GM23338 (cell line): ENCODE results near the gene EVL. TPM values are rescaled to one million over a fixed set of nuclear protein-coding genes. Genes with fewer than 3 reads are reported as not detected.

ENCODE experiments used
- ATAC-seq: fragments of 200-7000 bp; cut with Tn5 transposase; 3 replicates; pipeline ENCODE4 v1.9.1; 2020
- DNase-seq: peaks from one replicate; pipeline ENCODE4 v3.0.0-alpha.2; 2015; ENCODE audit warnings: low spot score
- H2AFZ ChIP-seq: fragments of 200-600 bp; sonication (generic); 2 replicates; pipeline ENCODE4 v1.8.0; 2016; ENCODE audit warnings: antibody characterized with exemption, mild to moderate bottlenecking, moderate library complexity
- H3F3A ChIP-seq: fragments of 200-600 bp; sonication (generic); replicated peaks from 2 replicates; pipeline ENCODE4 v1.8.0; 2017; ENCODE audit warnings: antibody characterized with exemption, mixed run types, low read depth
- H3K27ac ChIP-seq: fragments of 200-600 bp; sonication (generic); 2 replicates; pipeline ENCODE4 v1.6.1; 2016; ENCODE audit warnings: low read depth
- H3K27me3 ChIP-seq: fragments of 200-600 bp; sonication (generic); 2 replicates; pipeline ENCODE4 v1.8.0; 2016; ENCODE audit warnings: mild to moderate bottlenecking, mixed run types, moderate library complexity; ENCODE audit not compliant: insufficient read depth
- H3K36me3 ChIP-seq: fragments of 200-600 bp; sonication (generic); 2 replicates; pipeline ENCODE4 v1.8.0; 2016; ENCODE audit warnings: mild to moderate bottlenecking; ENCODE audit not compliant: insufficient read depth
- H3K4me1 ChIP-seq: fragments of 200-600 bp; sonication (generic); 2 replicates; pipeline ENCODE4 v1.8.0; 2016; ENCODE audit warnings: mild to moderate bottlenecking, moderate library complexity; ENCODE audit not compliant: insufficient read depth
- H3K4me2 ChIP-seq: fragments of 200-600 bp; sonication (generic); 2 replicates; pipeline ENCODE4 v1.7.1; 2017; ENCODE audit warnings: mixed run types
- H3K4me3 ChIP-seq: fragments of 200-600 bp; sonication (generic); 2 replicates; pipeline ENCODE4 v1.6.1; 2016; ENCODE audit warnings: mixed run types
- H3K79me2 ChIP-seq: fragments of 200-600 bp; sonication (generic); replicated peaks from 2 replicates; pipeline ENCODE4 v1.8.0; 2017; ENCODE audit warnings: mild to moderate bottlenecking; ENCODE audit not compliant: insufficient read depth
- H3K9me2 ChIP-seq: fragments of 200-600 bp; sonication (generic); 2 replicates; pipeline ENCODE4 v1.8.0; 2017; ENCODE audit not compliant: insufficient read depth
- H4K20me1 ChIP-seq: fragments of 200-600 bp; sonication (generic); replicated peaks from 2 replicates; pipeline ENCODE4 v1.8.0; 2017; ENCODE audit warnings: mild to moderate bottlenecking; ENCODE audit not compliant: insufficient read depth
- H3K27ac Mint-ChIP-seq: 2 replicates; pipeline ENCODE4 v1.8.0; 2020; ENCODE audit warnings: inconsistent platforms, mild to moderate bottlenecking, moderate library complexity, mixed read lengths
- H3K27me3 Mint-ChIP-seq: 3 replicates; pipeline ENCODE4 v1.8.0; 2022; ENCODE audit warnings: low read depth, mild to moderate bottlenecking, moderate library complexity, mixed read lengths, inconsistent platforms; ENCODE audit not compliant: insufficient read depth, poor library complexity
- H3K36me3 Mint-ChIP-seq: 3 replicates; pipeline ENCODE4 v1.8.0; 2021; ENCODE audit warnings: low read depth, mild to moderate bottlenecking, inconsistent platforms, moderate library complexity, mixed read lengths
- H3K4me1 Mint-ChIP-seq: 3 replicates; pipeline ENCODE4 v1.8.0; 2020; ENCODE audit warnings: mild to moderate bottlenecking, inconsistent platforms, mixed read lengths
- H3K4me3 Mint-ChIP-seq: 3 replicates; pipeline ENCODE4 v1.8.0; 2021; ENCODE audit warnings: moderate library complexity, mild to moderate bottlenecking, inconsistent platforms, mixed read lengths
- H3K9me3 Mint-ChIP-seq: 3 replicates; pipeline ENCODE4 v1.8.0; 2020; ENCODE audit warnings: moderate library complexity, mild to moderate bottlenecking, inconsistent platforms, mixed read lengths
- CREB1 ChIP-seq: fragments of 250-450 bp; sonication (Bioruptor Pico); IDR thresholded peaks from 2 replicates; pipeline ENCODE4 v1.5.0; 2020; ENCODE audit warnings: low read depth, mild to moderate bottlenecking, moderate library complexity
- ETS1 ChIP-seq: IDR thresholded peaks from 2 replicates; pipeline ENCODE4 v1.6.1; 2016; ENCODE audit warnings: antibody characterized with exemption
- EZH2 ChIP-seq: fragments of 200-600 bp; sonication (generic); IDR thresholded peaks from one replicate; pipeline ENCODE4 v1.8.0; 2017; ENCODE audit warnings: antibody characterized with exemption, mild to moderate bottlenecking, low read depth; ENCODE audit not compliant: unreplicated experiment
- EZH2phosphoT487 ChIP-seq: fragments of 200-600 bp; sonication (generic); IDR thresholded peaks from one replicate; pipeline ENCODE4 v1.8.1; 2018; ENCODE audit warnings: antibody characterized with exemption; ENCODE audit not compliant: unreplicated experiment
- JUNB ChIP-seq: IDR thresholded peaks from one replicate; pipeline ENCODE4 v1.6.1; 2016; ENCODE audit warnings: antibody characterized with exemption; ENCODE audit not compliant: unreplicated experiment
- NANOG ChIP-seq: IDR thresholded peaks from 2 replicates; pipeline ENCODE4 v1.6.1; 2016; ENCODE audit warnings: antibody characterized with exemption, borderline replicate concordance
- POLR2AphosphoS5 ChIP-seq: IDR thresholded peaks from 2 replicates; pipeline ENCODE4 v1.6.1; 2016; ENCODE audit warnings: antibody characterized with exemption, low read depth
- STAT1 ChIP-seq: IDR thresholded peaks from one replicate; pipeline ENCODE4 v1.6.1; 2016; ENCODE audit warnings: antibody characterized with exemption; ENCODE audit not compliant: unreplicated experiment
- ZNF114 ChIP-seq: fragments of 250-450 bp; sonication (Bioruptor Pico); IDR thresholded peaks from 2 replicates; pipeline ENCODE4 v1.5.0; 2020; ENCODE audit warnings: mild to moderate bottlenecking, moderate library complexity
- ZNF331 ChIP-seq: fragments of 250-450 bp; sonication (Bioruptor Pico); IDR thresholded peaks from 2 replicates; pipeline ENCODE4 v1.5.0; 2020; ENCODE audit warnings: low read depth, mild to moderate bottlenecking, moderate library complexity
- polyA plus RNA-seq: library from polyadenylated mRNA; unstranded; fragments of >200 nt; fragmentation: Nextera tagmentation; extraction: Ambion mirVana; gene quantifications from 2 replicates; pipeline ENCODE4 v1.2.1, GENCODE V29; 2016
- total RNA-seq: library from RNA; depleted of rRNA; stranded (reverse); fragments of >200 nt; shearing (Covaris generic); gene quantifications from 2 replicates; pipeline ENCODE4 v1.2.3, GENCODE V29; 2014
- TF ChIP-seq, protein P1 (sequence below): fragments of 250-450 bp; sonication (Bioruptor Pico); IDR thresholded peaks from 2 replicates; pipeline ENCODE4 v1.5.0; 2020; ENCODE audit warnings: mild to moderate bottlenecking, moderate library complexity
- TF ChIP-seq, protein P2 (sequence below), 2 experiments: fragments of 200-600 bp in 1 of 2; sonication (generic) in 1 of 2; conservative IDR thresholded peaks; 2 replicates each; pipeline versions ENCODE4 v1.5.1 to v1.6.1; 2016 to 2017; ENCODE audit warnings: antibody characterized with exemption in 2 of 2, low read depth in 2 of 2, mild to moderate bottlenecking in 2 of 2, moderate library complexity in 1 of 2
- TF ChIP-seq, protein P3 (sequence below): IDR thresholded peaks from one replicate; pipeline ENCODE4 v1.6.1; 2018; ENCODE audit warnings: antibody characterized with exemption; ENCODE audit not compliant: unreplicated experiment

The EVL gene
- total and polyA plus RNA-seq, 2 experiments from 2014 or later: 28.2 to 50.5 TPM

- Histone ChIP-seq H2AFZ (no peak overlapping the region), H3K9me2 (no peaks in the 10 kb centered on the region), H3K36me3 (no peaks in the 10 kb centered on the region), H3F3A (no peaks in the 10 kb centered on the region), H3K27me3 (no peaks in the 10 kb centered on the region), H3K4me3 (no peak overlapping the region), H3K4me1 (no peaks in the 10 kb centered on the region), H4K20me1 (no peaks in the 10 kb centered on the region; the same call in 1 of the 2 replicates), H3K4me2 (no peak overlapping the region), H3K79me2 (0 out of 2 replicates have a peak, but pooled peaks cover 3% of the 10 kb centered on the region), H3K27ac (no peak overlapping the region)
- Mint-ChIP-seq H3K27me3 (no peaks in the 10 kb centered on the region), H3K36me3 (no peaks in the 10 kb centered on the region), H3K4me3 (no peak overlapping the region), H3K27ac (no peak overlapping the region), H3K9me3 (no peaks in the 10 kb centered on the region), H3K4me1 (peaks cover 5% of the 10 kb centered on the region)
- DNase-seq (no peak), ATAC-seq (no peak)
- TF ChIP-seq, protein P1, sequence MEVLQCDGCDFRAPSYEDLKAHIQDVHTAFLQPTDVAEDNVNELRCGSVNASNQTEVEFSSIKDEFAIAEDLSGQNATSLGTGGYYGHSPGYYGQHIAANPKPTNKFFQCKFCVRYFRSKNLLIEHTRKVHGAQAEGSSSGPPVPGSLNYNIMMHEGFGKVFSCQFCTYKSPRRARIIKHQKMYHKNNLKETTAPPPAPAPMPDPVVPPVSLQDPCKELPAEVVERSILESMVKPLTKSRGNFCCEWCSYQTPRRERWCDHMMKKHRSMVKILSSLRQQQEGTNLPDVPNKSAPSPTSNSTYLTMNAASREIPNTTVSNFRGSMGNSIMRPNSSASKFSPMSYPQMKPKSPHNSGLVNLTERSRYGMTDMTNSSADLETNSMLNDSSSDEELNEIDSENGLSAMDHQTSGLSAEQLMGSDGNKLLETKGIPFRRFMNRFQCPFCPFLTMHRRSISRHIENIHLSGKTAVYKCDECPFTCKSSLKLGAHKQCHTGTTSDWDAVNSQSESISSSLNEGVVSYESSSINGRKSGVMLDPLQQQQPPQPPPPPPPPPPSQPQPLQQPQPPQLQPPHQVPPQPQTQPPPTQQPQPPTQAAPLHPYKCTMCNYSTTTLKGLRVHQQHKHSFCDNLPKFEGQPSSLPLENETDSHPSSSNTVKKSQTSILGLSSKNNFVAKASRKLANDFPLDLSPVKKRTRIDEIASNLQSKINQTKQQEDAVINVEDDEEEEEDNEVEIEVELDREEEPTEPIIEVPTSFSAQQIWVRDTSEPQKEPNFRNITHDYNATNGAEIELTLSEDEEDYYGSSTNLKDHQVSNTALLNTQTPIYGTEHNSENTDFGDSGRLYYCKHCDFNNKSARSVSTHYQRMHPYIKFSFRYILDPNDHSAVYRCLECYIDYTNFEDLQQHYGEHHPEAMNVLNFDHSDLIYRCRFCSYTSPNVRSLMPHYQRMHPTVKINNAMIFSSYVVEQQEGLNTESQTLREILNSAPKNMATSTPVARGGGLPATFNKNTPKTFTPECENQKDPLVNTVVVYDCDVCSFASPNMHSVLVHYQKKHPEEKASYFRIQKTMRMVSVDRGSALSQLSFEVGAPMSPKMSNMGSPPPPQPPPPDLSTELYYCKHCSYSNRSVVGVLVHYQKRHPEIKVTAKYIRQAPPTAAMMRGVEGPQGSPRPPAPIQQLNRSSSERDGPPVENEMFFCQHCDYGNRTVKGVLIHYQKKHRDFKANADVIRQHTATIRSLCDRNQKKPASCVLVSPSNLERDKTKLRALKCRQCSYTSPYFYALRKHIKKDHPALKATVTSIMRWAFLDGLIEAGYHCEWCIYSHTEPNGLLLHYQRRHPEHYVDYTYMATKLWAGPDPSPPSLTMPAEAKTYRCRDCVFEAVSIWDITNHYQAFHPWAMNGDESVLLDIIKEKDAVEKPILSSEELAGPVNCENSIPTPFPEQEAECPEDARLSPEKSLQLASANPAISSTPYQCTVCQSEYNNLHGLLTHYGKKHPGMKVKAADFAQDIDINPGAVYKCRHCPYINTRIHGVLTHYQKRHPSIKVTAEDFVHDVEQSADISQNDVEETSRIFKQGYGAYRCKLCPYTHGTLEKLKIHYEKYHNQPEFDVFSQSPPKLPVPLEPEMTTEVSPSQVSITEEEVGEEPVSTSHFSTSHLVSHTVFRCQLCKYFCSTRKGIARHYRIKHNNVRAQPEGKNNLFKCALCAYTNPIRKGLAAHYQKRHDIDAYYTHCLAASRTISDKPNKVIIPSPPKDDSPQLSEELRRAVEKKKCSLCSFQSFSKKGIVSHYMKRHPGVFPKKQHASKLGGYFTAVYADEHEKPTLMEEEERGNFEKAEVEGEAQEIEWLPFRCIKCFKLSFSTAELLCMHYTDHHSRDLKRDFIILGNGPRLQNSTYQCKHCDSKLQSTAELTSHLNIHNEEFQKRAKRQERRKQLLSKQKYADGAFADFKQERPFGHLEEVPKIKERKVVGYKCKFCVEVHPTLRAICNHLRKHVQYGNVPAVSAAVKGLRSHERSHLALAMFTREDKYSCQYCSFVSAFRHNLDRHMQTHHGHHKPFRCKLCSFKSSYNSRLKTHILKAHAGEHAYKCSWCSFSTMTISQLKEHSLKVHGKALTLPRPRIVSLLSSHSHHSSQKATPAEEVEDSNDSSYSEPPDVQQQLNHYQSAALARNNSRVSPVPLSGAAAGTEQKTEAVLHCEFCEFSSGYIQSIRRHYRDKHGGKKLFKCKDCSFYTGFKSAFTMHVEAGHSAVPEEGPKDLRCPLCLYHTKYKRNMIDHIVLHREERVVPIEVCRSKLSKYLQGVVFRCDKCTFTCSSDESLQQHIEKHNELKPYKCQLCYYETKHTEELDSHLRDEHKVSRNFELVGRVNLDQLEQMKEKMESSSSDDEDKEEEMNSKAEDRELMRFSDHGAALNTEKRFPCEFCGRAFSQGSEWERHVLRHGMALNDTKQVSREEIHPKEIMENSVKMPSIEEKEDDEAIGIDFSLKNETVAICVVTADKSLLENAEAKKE (CRISPR knock-in tag): no peak
- TF ChIP-seq NANOG (no peak), ETS1 (no peak), JUNB (no peak), ZNF331 (no peak), CREB1 (no peak), POLR2AphosphoS5 (no peak), EZH2 (no peak), ZNF114 (CRISPR knock-in tag) (no peak), STAT1 (no peak), EZH2phosphoT487 (no peak)
- TF ChIP-seq, protein P2, sequence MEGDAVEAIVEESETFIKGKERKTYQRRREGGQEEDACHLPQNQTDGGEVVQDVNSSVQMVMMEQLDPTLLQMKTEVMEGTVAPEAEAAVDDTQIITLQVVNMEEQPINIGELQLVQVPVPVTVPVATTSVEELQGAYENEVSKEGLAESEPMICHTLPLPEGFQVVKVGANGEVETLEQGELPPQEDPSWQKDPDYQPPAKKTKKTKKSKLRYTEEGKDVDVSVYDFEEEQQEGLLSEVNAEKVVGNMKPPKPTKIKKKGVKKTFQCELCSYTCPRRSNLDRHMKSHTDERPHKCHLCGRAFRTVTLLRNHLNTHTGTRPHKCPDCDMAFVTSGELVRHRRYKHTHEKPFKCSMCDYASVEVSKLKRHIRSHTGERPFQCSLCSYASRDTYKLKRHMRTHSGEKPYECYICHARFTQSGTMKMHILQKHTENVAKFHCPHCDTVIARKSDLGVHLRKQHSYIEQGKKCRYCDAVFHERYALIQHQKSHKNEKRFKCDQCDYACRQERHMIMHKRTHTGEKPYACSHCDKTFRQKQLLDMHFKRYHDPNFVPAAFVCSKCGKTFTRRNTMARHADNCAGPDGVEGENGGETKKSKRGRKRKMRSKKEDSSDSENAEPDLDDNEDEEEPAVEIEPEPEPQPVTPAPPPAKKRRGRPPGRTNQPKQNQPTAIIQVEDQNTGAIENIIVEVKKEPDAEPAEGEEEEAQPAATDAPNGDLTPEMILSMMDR (conservative IDR thresholded peaks at IDR 0.05; ENCODE audit: low read depth in 2 of 2): no peak
- TF ChIP-seq, protein P3, sequence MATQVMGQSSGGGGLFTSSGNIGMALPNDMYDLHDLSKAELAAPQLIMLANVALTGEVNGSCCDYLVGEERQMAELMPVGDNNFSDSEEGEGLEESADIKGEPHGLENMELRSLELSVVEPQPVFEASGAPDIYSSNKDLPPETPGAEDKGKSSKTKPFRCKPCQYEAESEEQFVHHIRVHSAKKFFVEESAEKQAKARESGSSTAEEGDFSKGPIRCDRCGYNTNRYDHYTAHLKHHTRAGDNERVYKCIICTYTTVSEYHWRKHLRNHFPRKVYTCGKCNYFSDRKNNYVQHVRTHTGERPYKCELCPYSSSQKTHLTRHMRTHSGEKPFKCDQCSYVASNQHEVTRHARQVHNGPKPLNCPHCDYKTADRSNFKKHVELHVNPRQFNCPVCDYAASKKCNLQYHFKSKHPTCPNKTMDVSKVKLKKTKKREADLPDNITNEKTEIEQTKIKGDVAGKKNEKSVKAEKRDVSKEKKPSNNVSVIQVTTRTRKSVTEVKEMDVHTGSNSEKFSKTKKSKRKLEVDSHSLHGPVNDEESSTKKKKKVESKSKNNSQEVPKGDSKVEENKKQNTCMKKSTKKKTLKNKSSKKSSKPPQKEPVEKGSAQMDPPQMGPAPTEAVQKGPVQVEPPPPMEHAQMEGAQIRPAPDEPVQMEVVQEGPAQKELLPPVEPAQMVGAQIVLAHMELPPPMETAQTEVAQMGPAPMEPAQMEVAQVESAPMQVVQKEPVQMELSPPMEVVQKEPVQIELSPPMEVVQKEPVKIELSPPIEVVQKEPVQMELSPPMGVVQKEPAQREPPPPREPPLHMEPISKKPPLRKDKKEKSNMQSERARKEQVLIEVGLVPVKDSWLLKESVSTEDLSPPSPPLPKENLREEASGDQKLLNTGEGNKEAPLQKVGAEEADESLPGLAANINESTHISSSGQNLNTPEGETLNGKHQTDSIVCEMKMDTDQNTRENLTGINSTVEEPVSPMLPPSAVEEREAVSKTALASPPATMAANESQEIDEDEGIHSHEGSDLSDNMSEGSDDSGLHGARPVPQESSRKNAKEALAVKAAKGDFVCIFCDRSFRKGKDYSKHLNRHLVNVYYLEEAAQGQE: no peak
These were observed 24.0 kb upstream of the EVL start for GRCh38 chr14:100041271-100041670.
